ENCODE measurements around the gene P2RX6. TPM values are rescaled to one million over a fixed set of nuclear protein-coding genes. Genes with fewer than 3 reads are reported as not detected.

P2RX6 gene
- total and polyA plus RNA-seq, 7 donors, result 11.3 to 47.7 (median 32.8) TPM

GRCh38 chr22:21042978-21043859, 28.3 kb downstream of the P2RX6 start:
- DNase-seq, result peak in 1 of 2 donors; percentile 29
- WGBS, 3 donors, result 87 to 95% (median 94%) methylated on average over 4 to 6 of the region's 6 CpGs
- intact Hi-C loops (cut with DNase I), result no loop called here

DNA sequence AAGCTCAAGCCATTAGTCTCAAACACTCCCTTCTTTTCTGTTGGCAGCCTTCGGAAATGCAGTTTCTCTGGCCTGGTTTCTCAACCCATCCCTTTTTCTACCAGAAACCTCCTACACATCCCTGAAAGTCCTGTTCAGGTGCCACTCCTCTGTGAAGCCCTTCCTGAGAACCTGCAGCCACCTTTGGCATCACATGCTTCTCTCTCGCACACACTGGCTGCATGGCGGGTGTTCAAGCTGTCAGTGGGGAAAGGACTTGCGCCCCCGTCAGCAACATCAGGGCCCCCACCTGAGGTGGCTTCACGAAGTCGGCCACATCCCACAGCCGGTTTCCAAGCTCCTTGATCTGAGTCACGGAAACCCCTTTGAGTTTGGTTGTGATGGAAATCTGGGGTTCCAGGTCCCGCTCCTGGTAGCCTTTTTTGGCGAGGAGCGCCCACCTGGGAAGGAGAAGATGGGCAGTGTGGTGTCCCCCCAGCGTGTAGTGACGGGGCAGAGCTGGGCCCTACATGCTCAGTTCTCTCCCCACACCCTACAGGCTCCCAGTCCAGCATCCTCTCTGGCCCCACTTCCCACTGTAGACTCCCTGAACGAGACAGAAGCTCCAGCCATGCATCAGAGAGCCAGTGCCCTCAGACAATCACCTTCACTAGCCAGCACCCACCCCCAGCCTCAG, 29.0 kb downstream of the P2RX6 start:
- peak; percentile 1 to 19 (median 15) for ATAC-seq
- H3K9me3 ChIP-seq, result no peaks in the 10 kb centered on the region
- peaks cover 15% of the 10 kb centered on the region for H3K4me1 ChIP-seq
- peak in 1 of 2 donors; percentile 28 for DNase-seq
- no peak for TF ChIP-seq CTCF (IDR thresholded peaks at IDR 0.05)
- H3K36me3 ChIP-seq (ENCODE audit: insufficient read depth in 1 of 2, low read depth in 1 of 2), result peaks cover 0 to 6% of the 10 kb centered on the region in 2 donors
- H3K4me3 ChIP-seq, result peak overlapping the region; percentile 77
- WGBS, 3 donors, result 72 to 77% (median 73%) methylated on average over 15 of the region's 15 CpGs
- H3K27me3 ChIP-seq (ENCODE audit: insufficient read depth in 3 of 3, low read length in 2 of 3), result no peaks in the 10 kb centered on the region
- intact Hi-C loops (cut with DNase I), result loop anchor here in 1 of 2 donors (2.0 kb wide), 2 partner anchors 29 to 63 kb away; partner anchors contain the start of gene P2RX6
- peak overlapping the region; percentile 75 for H3K27ac ChIP-seq

More at GRCh38 chr22:21042978-21043859, 28.3 kb downstream of the P2RX6 start:
- Histone ChIP-seq H3K27me3 (ENCODE audit: insufficient read depth in 3 of 3, low read length in 2 of 3) (no peaks in the 10 kb centered on the region), H3K36me3 (ENCODE audit: insufficient read depth in 1 of 2, low read depth in 1 of 2) (peaks cover 0 to 6% of the 10 kb centered on the region in 2 donors), H3K4me3 (peak overlapping the region; percentile 77), H3K9me3 (no peaks in the 10 kb centered on the region), H3K27ac (no peak overlapping the region), H3K4me1 (peaks cover 22% of the 10 kb centered on the region)
- ATAC-seq, result peak in 2 of 4 donors; percentile 9 to 19
- TF ChIP-seq CTCF (IDR thresholded peaks at IDR 0.05), result no peak

DNA sequence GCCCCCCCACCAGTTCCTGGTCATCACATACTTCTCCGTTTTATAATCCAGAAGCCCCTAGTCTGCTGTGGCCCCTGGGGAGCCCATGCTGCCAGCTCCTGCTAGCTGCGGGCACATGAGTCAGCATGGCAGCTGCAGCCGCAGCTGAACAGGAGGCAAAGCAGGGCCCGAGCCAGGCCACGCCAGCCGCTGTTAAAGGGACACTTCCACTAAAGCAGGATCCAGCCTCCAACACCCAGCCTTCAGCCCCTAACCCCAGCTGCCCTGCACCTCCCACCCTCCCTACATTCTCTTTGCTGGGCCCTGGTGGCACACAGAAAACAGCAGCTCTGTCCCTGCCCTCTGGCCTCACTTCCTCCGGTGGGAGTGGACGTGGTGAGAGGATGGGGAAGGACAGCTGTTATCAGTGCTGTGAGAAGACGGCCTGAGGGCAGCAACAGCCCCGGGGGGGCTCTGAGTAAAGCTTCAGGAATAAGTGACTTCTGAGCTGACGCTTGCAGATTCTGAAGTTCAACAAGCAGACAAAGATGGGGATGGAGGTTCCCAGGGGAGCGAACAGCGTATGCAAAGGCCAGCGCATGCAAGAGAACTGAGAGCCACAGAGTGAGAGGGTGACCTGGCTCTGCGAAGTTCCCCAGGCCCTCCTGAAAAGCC, 30.1 kb downstream of the P2RX6 start:
- Histone ChIP-seq H3K27ac (peak overlapping the region; percentile 75), H3K4me1 (peaks cover 12% of the 10 kb centered on the region), H3K9me3 (no peaks in the 10 kb centered on the region), H3K4me3 (peak overlapping the region; percentile 77), H3K27me3 (ENCODE audit: insufficient read depth in 3 of 3, low read length in 2 of 3) (no peaks in the 10 kb centered on the region), H3K36me3 (ENCODE audit: insufficient read depth in 1 of 2, low read depth in 1 of 2) (peaks cover 0 to 6% of the 10 kb centered on the region in 2 donors)
- ATAC-seq (peak; percentile 89 to 95 (median 92)), DNase-seq (peak; percentile 67 to 86)
- intact Hi-C loops (cut with DNase I), result loop anchor here in 1 of 2 donors (2.0 kb wide), 2 partner anchors 30 to 64 kb away; partner anchors contain the start of gene P2RX6
- 6 to 9% (median 7%) methylated on average over 15 of the region's 15 CpGs for WGBS, 3 donors
- no peak for TF ChIP-seq CTCF (IDR thresholded peaks at IDR 0.05)

GRCh38 chr22:21045585-21046294, 30.8 kb downstream of the P2RX6 start, which contains the start of gene LRRC74B:
LRRC74B (plus strand) TSS chr22:21045946; CDS start chr22:21045987, 41 bp downstream.
- TF ChIP-seq CTCF (IDR thresholded peaks at IDR 0.05), result no peak
- DNase-seq (peak; percentile 92 to 94), ATAC-seq (peak; percentile 91 to 95 (median 92))
- peaks cover 0 to 6% of the 10 kb centered on the region in 2 donors for H3K36me3 ChIP-seq (ENCODE audit: insufficient read depth in 1 of 2, low read depth in 1 of 2)
- peak within 1 kb of the TSS; percentile 75 for H3K27ac ChIP-seq
- H3K4me3 ChIP-seq, result peak within 1 kb of the TSS; percentile 77
- 5 to 9% (median 6%) methylated on average over 41 to 47 of the region's 47 CpGs for WGBS, 3 donors
- H3K4me1 ChIP-seq, result peaks cover 12% of the 10 kb centered on the region
- intact Hi-C loops (cut with DNase I), result loop anchor here in 1 of 2 donors (2.0 kb wide), 2 partner anchors 31 to 65 kb away; partner anchors contain the start of gene P2RX6
- no peaks in the 10 kb centered on the region for H3K9me3 ChIP-seq
- no peaks in the 10 kb centered on the region for H3K27me3 ChIP-seq (ENCODE audit: insufficient read depth in 3 of 3, low read length in 2 of 3)
